GM20431 (cell line): ENCODE results near the gene PGC.
"Not testable (repeated sequence)": the region's sequence is repeated elsewhere in the genome, so short reads cannot be mapped to it uniquely, and the experiment has no call there.

ENCODE experiments used
- in situ Hi-C: fragments of 300-500 bp; cut with MseI, MboI; formaldehyde crosslinking; loops from one replicate; pipeline ENCODE4 v1.15.0; 2020; ENCODE audit warnings: low sequenced_read_pairs; ENCODE audit not compliant: unreplicated experiment

The PGC gene

DNA sequence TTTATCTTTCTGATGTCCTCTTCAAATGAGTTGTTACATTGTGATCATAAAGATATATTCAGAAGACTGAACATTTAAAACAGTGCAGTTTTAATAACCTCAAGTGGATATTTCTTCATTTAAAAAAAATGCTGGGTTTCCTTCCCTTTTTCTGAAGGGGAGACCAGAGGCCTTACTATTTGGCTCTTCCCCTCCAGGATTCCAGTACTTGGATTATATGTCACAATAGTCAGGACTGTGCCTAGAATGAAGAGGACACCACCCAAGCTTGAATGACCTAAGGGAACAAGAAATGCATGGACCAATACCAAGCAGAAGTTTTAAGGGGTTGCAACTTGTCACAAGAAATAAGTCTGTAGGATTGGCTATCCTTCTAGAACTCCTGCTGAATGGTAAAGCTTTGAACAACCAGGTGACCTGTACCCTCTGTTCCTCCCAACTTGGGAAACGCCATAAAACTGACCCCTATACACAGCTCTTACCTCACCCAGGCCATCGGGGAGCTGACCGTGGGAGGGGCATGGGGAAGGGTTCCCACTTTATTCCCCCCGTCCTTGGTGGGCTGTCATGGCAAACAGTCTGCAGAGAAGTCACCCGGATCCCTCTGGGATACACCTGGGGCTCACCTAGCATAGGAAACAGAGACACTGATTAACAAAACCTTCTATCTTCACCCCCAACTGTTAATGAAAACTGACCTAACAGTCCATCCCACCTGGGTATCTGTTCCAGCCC is 30.5 kb upstream of the PGC start:
- in situ Hi-C loops = loop anchor here (10.0 kb wide), 1 partner anchor 173 kb away; no protein-coding TSS in a partner anchor

GRCh38 chr6:41775293-41775882 is 28.2 kb upstream of the PGC start:
- in situ Hi-C loops = loop anchor here (10.0 kb wide), 1 partner anchor 171 kb away; no protein-coding TSS in a partner anchor

GRCh38 chr6:41774841-41775240 is 27.6 kb upstream of the PGC start:
- in situ Hi-C loops = loop anchor here (10.0 kb wide), 1 partner anchor 170 kb away; no protein-coding TSS in a partner anchor

DNA sequence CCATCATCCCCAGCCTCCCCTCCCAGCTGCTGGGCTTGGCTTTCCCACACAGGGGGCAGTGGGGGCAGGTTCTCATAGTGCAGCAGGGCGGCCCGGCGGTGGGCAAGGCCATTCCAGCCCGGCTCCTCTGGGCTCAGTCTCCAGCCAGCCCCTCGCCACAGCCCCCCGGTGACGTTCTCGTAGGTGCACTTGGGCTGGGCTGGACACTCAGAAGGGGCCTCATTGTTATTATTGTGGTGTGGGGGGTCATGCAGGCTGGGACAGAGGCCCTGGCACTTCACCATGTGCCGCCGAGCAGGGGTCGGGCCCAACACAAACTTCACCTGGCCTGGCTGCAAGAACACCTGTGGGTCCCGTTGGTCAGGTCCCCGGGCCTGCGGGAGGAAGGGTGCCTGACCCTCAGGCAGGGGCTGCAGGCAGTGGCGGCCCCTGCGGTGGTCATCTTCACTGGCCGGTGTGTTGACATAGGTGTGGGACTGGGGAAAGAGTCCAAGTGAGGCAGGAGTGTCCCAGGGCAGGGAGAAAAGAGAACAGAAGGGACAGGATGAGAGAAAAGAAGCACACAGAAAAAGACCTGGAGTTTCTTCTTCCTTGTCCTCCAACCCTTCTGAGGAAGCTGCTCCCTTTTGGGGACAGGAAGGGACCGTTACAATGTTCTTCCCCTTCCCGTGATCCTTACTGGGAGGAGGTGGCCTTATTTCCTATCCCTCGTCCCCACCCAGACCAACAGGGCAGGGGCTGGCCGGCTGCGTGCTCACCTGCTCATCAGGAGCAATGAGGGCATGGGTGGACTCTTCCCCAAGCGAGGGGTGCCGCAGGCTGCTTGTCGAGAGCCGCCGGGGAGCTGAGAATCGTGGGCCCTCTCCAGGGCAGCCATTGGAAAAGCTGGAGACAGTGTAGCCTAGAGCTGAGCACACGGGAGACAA is 24.1 kb upstream of the PGC start:
- in situ Hi-C loops = loop anchor here (10.0 kb wide), 1 partner anchor 167 kb away; no protein-coding TSS in a partner anchor

- in situ Hi-C loops = loop anchor here (10.0 kb wide), 1 partner anchor 166 kb away; no protein-coding TSS in a partner anchor
Measured at GRCh38 chr6:41770381-41771057, 23.3 kb upstream of the PGC start.

GRCh38 chr6:41769376-41769775 is 22.2 kb upstream of the PGC start:
- in situ Hi-C loops = no loop called here

GRCh38 chr6:41768545-41769308 is 21.5 kb upstream of the PGC start:
- in situ Hi-C loops = no loop called here

DNA sequence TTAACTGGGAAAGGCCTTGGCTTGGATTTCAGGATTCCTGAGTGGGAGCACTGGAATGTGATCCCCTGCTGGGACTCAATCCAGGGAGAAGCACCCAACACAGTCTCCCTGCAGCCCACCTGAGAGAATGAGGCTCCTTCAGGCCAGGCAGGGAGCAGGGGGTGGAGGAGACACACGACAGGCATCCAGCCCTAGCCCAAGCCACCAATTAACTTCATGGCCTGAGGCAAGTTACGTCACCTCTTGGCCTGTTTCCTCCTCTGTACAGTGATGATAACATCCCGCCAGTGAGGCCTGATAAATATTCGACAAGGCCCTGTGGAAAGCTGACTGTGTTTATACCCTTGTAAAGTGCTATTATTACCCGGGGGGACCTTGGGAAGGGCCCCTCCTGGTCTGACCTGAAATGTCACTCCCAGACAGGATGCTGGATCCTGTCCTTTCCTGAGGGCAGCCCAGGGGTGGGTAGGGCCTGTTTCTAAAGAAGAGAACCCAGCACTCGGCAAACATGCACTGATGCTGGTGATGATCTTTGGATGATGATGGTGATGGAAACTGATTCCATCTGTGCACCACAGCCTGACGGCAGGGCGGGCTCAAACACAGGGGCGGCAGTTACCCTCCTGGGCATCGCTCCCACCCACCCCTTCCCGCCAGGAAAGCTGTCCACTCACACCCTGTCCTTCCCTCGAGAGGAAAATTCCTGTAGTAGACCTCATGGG is 20.1 kb upstream of the PGC start:
- in situ Hi-C loops = no loop called here

GRCh38 chr6:41766043-41766664 is 19.0 kb upstream of the PGC start:
- in situ Hi-C loops = not testable (repeated sequence)

DNA sequence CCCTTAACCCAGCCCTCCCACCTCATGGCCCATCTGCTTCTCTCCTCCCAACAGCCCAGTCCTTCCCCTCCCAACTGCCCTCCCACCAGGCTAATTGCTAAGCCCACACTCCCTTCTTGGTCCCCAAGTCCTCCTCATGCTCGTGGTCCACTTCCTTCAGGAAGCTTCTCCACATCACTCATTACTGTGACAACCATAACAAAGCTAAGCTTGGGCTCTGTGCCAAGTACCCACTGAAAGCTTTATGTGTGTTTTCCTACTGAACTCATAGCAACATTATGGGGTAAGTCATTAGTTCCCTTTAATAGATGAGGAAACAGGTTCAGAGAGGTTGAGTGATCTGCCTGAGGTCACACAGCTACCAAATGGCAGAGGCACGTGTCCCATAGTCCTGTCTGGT is 16.3 kb upstream of the PGC start:
- in situ Hi-C loops = no loop called here

DNA sequence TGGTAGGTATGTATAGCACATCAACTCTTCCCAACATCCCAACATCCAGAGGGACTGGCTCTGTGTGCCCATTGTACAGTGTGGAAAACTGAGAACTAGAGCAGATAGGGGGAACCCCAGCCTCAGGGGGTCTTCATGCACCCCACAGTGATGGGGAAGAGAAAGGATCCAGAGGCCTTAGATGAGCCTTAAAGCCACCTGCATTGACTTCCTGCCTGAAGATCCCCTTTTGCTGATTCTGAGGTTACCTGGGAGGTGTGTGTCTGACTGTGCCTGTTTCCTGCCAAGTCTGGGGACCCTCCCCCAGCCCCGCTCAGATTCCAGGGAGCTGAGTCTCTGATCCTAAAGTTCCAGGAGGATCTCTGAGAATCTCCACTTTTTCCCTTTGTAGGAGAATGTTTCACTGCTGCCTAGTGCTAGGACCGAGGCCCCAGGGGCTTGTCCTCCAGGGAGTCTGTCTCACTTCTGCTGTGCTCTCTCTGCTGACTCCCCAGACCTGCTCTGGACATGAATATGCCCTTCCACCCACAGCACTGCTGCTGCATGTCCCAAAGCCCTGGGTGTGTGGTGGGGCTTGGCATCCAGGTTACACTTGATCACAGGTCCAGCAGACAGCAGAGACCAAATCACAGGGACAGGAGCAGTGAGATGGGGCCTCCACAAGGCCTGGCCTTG is 12.8 kb upstream of the PGC start:
- in situ Hi-C loops = no loop called here

DNA sequence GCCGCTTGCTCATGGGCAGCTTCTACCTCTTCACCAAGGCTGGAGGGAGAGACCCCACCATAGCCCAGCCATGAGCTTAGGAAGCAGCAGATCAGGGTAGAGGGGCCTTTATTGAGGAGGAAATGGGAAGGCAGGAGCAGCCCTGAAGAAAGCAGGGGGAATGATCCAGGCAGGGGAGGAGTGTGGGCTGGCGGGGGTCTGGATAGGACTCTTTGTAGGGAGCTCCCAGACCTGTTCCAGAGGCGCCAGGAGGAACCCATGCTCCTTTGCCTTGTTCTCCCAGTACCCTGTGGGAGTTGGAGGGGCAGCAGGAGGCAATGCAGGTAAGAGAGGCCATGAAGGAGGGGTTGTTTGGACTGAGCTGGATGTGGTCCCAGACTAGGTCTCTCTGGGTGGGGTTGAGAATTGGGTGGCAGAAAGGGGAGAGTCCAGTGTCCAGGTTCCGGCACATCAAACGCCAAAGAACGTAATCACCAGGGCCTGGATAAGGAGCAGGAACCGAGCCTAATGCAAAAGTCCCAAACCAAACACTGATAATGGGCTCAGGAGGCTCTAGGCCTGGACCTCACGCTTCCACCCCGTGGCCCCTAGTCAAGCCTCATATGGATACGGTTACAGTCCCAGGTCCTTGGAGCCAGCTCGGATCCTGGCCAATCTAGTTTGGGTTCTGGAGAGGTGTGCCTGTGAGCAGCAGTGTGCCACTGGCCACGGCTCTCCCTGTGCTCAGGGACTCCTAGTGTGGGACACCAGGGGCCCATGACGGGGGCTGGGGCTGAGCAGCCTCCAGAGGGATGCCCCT is 12.1 kb upstream of the PGC start:
- in situ Hi-C loops = no loop called here

- in situ Hi-C loops = no loop called here
Measured at GRCh38 chr6:41758641-41759035, 11.4 kb upstream of the PGC start.

DNA sequence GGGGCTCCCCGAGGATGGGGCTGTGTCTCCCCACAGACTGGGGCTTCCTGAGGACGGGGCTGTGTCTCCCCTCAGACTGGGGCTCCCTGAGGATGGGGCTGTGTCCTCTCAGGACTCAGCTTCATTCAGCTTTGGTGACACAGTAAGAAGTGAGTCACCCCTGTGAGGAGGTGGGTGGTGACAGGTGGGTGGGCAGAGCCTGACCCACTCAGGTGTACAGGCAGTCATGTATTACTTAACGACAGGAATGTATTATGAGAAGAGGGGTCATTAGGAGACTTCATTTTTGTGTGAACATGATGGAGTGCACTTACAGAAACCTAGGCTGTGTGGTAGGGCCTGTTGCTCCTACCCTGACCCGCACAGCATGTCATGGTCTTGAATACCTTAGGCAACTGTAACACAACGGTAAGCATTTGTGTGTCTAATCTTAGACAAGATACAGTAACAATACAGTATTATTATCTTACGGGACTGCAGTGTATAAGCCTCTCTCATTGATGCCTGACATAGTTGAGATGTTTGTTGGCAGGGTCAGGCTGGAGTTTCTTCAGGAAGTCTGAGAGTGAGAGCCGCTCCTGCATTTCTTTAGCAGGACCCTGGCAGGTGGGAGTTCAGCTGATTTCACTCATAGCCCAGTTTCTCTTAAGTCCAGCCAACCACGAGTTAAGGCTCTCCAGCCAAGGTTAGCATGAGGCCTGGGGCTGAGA is 10.9 kb upstream of the PGC start:
- in situ Hi-C loops = no loop called here

DNA sequence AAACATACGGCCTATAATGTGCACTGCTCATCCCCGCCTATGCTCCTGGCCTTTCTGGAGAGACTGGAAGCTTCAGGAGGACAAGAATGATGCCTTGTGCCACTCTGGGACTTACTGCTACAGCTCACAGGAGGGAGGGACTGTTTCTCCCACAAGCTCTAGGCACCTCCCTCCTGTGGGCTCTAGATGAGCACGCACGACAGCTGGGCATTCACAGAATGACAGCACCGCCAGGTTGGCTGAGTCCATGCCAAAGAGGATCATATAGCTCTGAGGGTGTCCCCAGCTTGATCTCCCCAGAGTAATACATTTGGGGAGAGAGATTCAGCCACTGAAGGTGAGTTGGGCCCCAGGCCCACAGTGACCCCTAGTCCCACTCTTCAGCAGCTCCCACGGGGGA is 10.1 kb upstream of the PGC start:
- in situ Hi-C loops = no loop called here

- in situ Hi-C loops = no loop called here
Measured at GRCh38 chr6:41756354-41756753, 9.2 kb upstream of the PGC start.
